DOHH2 (cell line): ENCODE data around the gene BCAR3.

ENCODE experiments used
- H3F3A ChIP-seq: fragments of 200-600 bp; sonication (generic), shearing (Covaris generic); 2 replicates; pipeline ENCODE4 v1.6.0; 2016; ENCODE audit warnings: antibody characterized with exemption, mild to moderate bottlenecking; ENCODE audit not compliant: control insufficient read depth, insufficient read depth
- H3K27ac ChIP-seq: fragments of 200-600 bp; sonication (generic); 2 replicates; pipeline ENCODE4 v1.5.1; 2014; ENCODE audit warnings: low read depth, mild to moderate bottlenecking, low read length, moderate library complexity
- H3K27me3 ChIP-seq: fragments of 200-600 bp; sonication (generic); 2 replicates; pipeline ENCODE4 v1.6.1; 2014; ENCODE audit warnings: mild to moderate bottlenecking, low read length, mixed read lengths; ENCODE audit not compliant: control insufficient read depth
- H3K36me3 ChIP-seq: fragments of 200-600 bp; sonication (generic); 2 replicates; pipeline ENCODE4 v1.6.1; 2014; ENCODE audit warnings: mild to moderate bottlenecking, low read length, moderate library complexity, mixed read lengths; ENCODE audit not compliant: control insufficient read depth
- H3K4me1 ChIP-seq: fragments of 200-600 bp; sonication (generic); 2 replicates; pipeline ENCODE4 v1.6.1; 2014; ENCODE audit warnings: mild to moderate bottlenecking, low read length, mixed read lengths; ENCODE audit not compliant: control insufficient read depth
- H3K4me2 ChIP-seq: fragments of 200-600 bp; sonication (generic); 2 replicates; pipeline ENCODE4 v1.6.0; 2014; ENCODE audit warnings: mild to moderate bottlenecking, low read length, moderate library complexity
- H3K4me3 ChIP-seq: fragments of 200-600 bp; sonication (generic); 2 replicates; pipeline ENCODE4 v1.5.1; 2014; ENCODE audit warnings: mild to moderate bottlenecking, low read length, mixed read lengths
- H3K79me2 ChIP-seq: fragments of 200-600 bp; sonication (generic); 2 replicates; pipeline ENCODE4 v1.6.1; 2014; ENCODE audit warnings: mild to moderate bottlenecking, low read length, mixed read lengths; ENCODE audit not compliant: control insufficient read depth
- H3K9me2 ChIP-seq: fragments of 200-600 bp; sonication (generic); replicated peaks from 2 replicates; pipeline ENCODE4 v1.6.1; 2014; ENCODE audit warnings: mild to moderate bottlenecking, low read length, mixed read lengths; ENCODE audit not compliant: control insufficient read depth
- H3K9me3 ChIP-seq: fragments of 200-600 bp; sonication (generic); 2 replicates; pipeline ENCODE4 v1.6.1; 2014; ENCODE audit warnings: antibody characterized with exemption, low read length, mixed read lengths; ENCODE audit not compliant: control insufficient read depth, insufficient read depth
- H4K20me1 ChIP-seq: fragments of 200-600 bp; sonication (generic); 2 replicates; pipeline ENCODE4 v1.6.0; 2014; ENCODE audit warnings: low read depth, mild to moderate bottlenecking, antibody characterized with exemption, low read length, moderate library complexity; ENCODE audit not compliant: control insufficient read depth, insufficient read depth
- EZH2phosphoT487 ChIP-seq: fragments of 200-600 bp; sonication (generic); IDR thresholded peaks from 2 replicates; pipeline ENCODE4 v1.6.1; 2017; ENCODE audit warnings: borderline replicate concordance, mild to moderate bottlenecking, antibody characterized with exemption, low read length, moderate library complexity, mixed read lengths
- TF ChIP-seq, protein P1 (sequence below): fragments of 200-600 bp; sonication (generic); IDR thresholded peaks from one replicate; pipeline ENCODE4 v1.5.1; 2014; ENCODE audit warnings: antibody characterized with exemption, mild to moderate bottlenecking, low read depth, low read length; ENCODE audit not compliant: poor library complexity, severe bottlenecking

Gene BCAR3

DNA sequence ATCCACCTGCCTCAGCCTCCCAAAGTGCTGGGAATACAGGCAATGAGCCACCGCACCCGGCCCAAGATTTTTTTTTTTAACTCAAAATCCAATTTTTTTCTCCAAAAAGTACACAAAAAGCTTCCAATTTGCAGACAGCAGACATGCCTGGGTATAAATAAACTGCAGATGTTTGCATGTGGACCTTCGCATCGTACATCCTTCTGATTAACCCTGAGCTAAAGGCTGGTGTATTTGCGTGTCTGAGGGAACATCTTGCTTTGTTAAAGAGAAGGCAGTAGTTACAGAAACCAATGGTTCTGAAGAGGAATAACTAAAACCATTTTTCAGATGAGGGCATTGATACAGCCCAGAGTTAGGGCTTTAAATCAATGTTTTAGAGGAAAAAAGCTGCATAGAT lies 12.7 kb downstream of the BCAR3 start:
- H3F3A ChIP-seq: 0 out of 2 replicates have a peak, but pooled peaks cover 4% of the 10 kb centered on the region
- peaks cover 96% of the 10 kb centered on the region for H3K79me2 ChIP-seq

DNA sequence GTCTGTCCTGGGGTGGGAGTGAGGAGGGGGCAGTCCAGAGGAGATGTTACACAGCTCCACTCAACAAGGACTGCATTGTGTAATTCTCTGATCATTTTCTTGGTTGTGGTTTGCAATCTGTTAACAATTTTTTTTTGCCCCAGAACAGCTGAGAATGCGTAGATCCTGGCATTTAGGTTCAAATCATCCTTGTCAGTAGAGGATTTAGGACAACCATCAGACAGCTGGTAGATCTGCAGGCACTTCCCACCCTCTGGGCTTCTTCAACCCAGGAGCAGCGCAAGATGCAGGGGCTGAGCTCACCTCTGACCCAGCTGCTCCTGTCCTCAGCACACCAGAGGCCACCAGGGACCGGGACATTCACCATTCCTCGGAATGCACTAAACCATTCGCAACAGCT lies 13.5 kb downstream of the BCAR3 start:
- 0 out of 2 replicates have a peak, but pooled peaks cover 4% of the 10 kb centered on the region for H3F3A ChIP-seq
- H3K9me3 ChIP-seq: no peaks in the 10 kb centered on the region
- peaks cover 91% of the 10 kb centered on the region for H3K36me3 ChIP-seq
- TF ChIP-seq EZH2phosphoT487: no peak
- TF ChIP-seq, protein P1, sequence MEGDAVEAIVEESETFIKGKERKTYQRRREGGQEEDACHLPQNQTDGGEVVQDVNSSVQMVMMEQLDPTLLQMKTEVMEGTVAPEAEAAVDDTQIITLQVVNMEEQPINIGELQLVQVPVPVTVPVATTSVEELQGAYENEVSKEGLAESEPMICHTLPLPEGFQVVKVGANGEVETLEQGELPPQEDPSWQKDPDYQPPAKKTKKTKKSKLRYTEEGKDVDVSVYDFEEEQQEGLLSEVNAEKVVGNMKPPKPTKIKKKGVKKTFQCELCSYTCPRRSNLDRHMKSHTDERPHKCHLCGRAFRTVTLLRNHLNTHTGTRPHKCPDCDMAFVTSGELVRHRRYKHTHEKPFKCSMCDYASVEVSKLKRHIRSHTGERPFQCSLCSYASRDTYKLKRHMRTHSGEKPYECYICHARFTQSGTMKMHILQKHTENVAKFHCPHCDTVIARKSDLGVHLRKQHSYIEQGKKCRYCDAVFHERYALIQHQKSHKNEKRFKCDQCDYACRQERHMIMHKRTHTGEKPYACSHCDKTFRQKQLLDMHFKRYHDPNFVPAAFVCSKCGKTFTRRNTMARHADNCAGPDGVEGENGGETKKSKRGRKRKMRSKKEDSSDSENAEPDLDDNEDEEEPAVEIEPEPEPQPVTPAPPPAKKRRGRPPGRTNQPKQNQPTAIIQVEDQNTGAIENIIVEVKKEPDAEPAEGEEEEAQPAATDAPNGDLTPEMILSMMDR: no peak
- H3K4me3 ChIP-seq: no peak overlapping the region
- no peak overlapping the region for H3K4me2 ChIP-seq
- H4K20me1 ChIP-seq: 0 out of 2 replicates have a peak, but pooled peaks cover 15% of the 10 kb centered on the region
- H3K9me2 ChIP-seq: no peaks in the 10 kb centered on the region
- H3K79me2 ChIP-seq: peaks cover 96% of the 10 kb centered on the region
- H3K27ac ChIP-seq: no peak overlapping the region
- no peaks in the 10 kb centered on the region for H3K4me1 ChIP-seq
- no peaks in the 10 kb centered on the region for H3K27me3 ChIP-seq

More for the DNA sequence above, 12.7 kb downstream of the BCAR3 start:
- H3K4me3 ChIP-seq: no peak overlapping the region
- no peaks in the 10 kb centered on the region for H3K9me2 ChIP-seq
- H4K20me1 ChIP-seq: 0 out of 2 replicates have a peak, but pooled peaks cover 12% of the 10 kb centered on the region
- peaks cover 91% of the 10 kb centered on the region for H3K36me3 ChIP-seq
- H3K9me3 ChIP-seq: no peaks in the 10 kb centered on the region
- no peaks in the 10 kb centered on the region for H3K4me1 ChIP-seq
- H3K4me2 ChIP-seq: no peak overlapping the region
- TF ChIP-seq, protein P1: no peak
- no peak for TF ChIP-seq EZH2phosphoT487
- no peak overlapping the region for H3K27ac ChIP-seq
- H3K27me3 ChIP-seq: no peaks in the 10 kb centered on the region

DNA sequence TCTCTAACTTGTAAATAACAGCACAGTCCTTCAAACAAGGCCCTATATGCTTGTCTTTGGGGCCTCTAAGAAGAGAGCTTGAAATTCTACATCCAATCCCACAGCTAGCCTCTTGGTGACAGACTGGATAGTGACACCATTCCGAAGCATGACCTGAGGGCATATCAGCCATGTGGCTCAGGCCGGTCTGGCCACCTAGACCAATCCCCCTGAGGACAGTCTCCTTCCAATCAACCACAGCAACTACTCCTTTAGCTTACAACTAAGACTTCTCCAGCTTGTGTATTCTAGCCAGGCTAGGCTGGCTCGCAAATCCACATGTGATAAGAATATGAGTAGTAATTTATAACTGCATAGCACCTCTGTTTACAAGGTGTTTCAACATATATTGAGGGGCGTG lies 14.0 kb downstream of the BCAR3 start:
- H3K27ac ChIP-seq: no peak overlapping the region
- H3K4me2 ChIP-seq: no peak overlapping the region
- H3K4me1 ChIP-seq: no peaks in the 10 kb centered on the region
- no peak overlapping the region for H3K4me3 ChIP-seq
- 0 out of 2 replicates have a peak, but pooled peaks cover 15% of the 10 kb centered on the region for H4K20me1 ChIP-seq
- no peak for TF ChIP-seq EZH2phosphoT487
- TF ChIP-seq, protein P1: no peak
- 0 out of 2 replicates have a peak, but pooled peaks cover 4% of the 10 kb centered on the region for H3F3A ChIP-seq
- no peaks in the 10 kb centered on the region for H3K27me3 ChIP-seq
- H3K79me2 ChIP-seq: peaks cover 96% of the 10 kb centered on the region
- H3K36me3 ChIP-seq: peaks cover 91% of the 10 kb centered on the region
- H3K9me2 ChIP-seq: no peaks in the 10 kb centered on the region
- no peaks in the 10 kb centered on the region for H3K9me3 ChIP-seq
